GM10266 (cell line): ENCODE results near the gene MYLIP.

ENCODE experiments used
- DNase-seq: peaks from one replicate; pipeline ENCODE4 v3.0.0; 2012; ENCODE audit errors: extremely low spot score
- CTCF ChIP-seq: IDR thresholded peaks from 2 replicates; pipeline ENCODE4 v1.5.1; 2012; ENCODE audit warnings: mild to moderate bottlenecking, low read depth; ENCODE audit not compliant: control insufficient read depth, insufficient read depth; ENCODE audit errors: missing control alignments

MYLIP gene

GRCh38 chr6:16097382-16098171 lies 31.3 kb upstream of the MYLIP start:
- no peak for DNase-seq
- no peak for TF ChIP-seq CTCF

GRCh38 chr6:16098211-16098610 lies 30.7 kb upstream of the MYLIP start:
- TF ChIP-seq CTCF, result no peak
- no peak for DNase-seq

- no peak for DNase-seq
- no peak for TF ChIP-seq CTCF
Measured at GRCh38 chr6:16102208-16102607, 26.7 kb upstream of the MYLIP start.

- no peak for DNase-seq
- no peak for TF ChIP-seq CTCF
Measured at GRCh38 chr6:16103722-16104121, 25.2 kb upstream of the MYLIP start.

- DNase-seq, result no peak
Measured at GRCh38 chr6:16104624-16105433, 24.1 kb upstream of the MYLIP start.

DNA sequence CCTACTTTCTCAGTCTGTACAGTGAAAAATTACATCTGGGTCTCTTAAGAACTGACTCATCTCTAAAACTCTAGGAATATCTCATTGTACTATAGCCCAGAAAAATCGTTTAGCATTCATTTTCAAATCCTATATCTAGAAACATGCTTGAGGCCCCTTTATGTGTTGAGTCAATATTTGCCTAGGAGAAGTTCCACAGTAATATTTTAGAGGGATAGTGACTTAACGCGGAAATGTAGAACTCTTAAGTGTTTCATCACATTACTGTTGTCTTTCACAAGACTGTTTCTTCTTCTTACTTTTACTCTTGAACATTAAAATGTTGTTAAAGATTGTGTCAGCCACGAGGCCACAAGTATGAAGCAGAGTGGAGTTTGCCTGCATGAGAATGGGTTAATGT lies 23.0 kb upstream of the MYLIP start:
- TF ChIP-seq CTCF, result no peak
- no peak for DNase-seq

More at GRCh38 chr6:16104624-16105433, 24.1 kb upstream of the MYLIP start:
- no peak for TF ChIP-seq CTCF
